A549 (cell line): ENCODE data around the gene RABL2B. TPM values are rescaled to one million over a fixed set of nuclear protein-coding genes. Genes with fewer than 3 reads are reported as not detected.

Experiments used
- ATAC-seq, 2 experiments: fragments of 200-7000 bp in 1 of 2; fragments of >200 bp in 1 of 2; cut with Nextera tagmentation in 1 of 2; cut with Tn5 transposase in 1 of 2; 3 replicates each; pipeline versions ENCODE4 v1.8.0 to v1.9.1; 2018 to 2020; ENCODE audit warnings: mild to moderate bottlenecking in 1 of 2, moderate library complexity in 1 of 2
- CTCF ChIA-PET: fragments of 300-600 bp; sonication (Branson Sonifier 250); formaldehyde crosslinking; extraction: SDS; loops from one replicate; lab custom pipeline; 2021; ENCODE audit warnings: antibody characterized with exemption, inconsistent platforms; lab: Yijun Ruan, JAX
- POLR2A ChIA-PET: fragments of 350-600 bp; formaldehyde crosslinking; extraction: SDS; loops from one replicate; lab custom pipeline; 2021; ENCODE audit warnings: antibody characterized with exemption, inconsistent platforms; lab: Yijun Ruan, JAX
- DNase-seq, 2 experiments: peaks; one replicate each; pipeline versions ENCODE4 v3.0.0 to v3.0.0-alpha.2; 2011 to 2016; ENCODE audit warnings: low read depth in 1 of 2, low spot score in 1 of 2
- FAIRE-seq: peaks from 2 replicates; lab custom pipeline; 2011; peaks lifted over from hg19 to GRCh38; lab: Jason Lieb, UNC
- H3K27ac ChIP-seq, 2 experiments: fragments of >200 bp; sonication (Bioruptor Twin); formaldehyde crosslinking; 3 replicates each; pipeline ENCODE4 v1.5.1; 2016 to 2017
- H3K4me1 ChIP-seq: fragments of >200 bp; sonication (Bioruptor Twin); formaldehyde crosslinking; 3 replicates; pipeline ENCODE4 v1.6.1; 2016
- H3K4me2 ChIP-seq: fragments of >200 bp; sonication (Bioruptor Twin); formaldehyde crosslinking; 3 replicates; pipeline ENCODE4 v1.6.1; 2016
- H3K4me3 ChIP-seq: fragments of >200 bp; sonication (Bioruptor Twin); formaldehyde crosslinking; 3 replicates; pipeline ENCODE4 v1.5.1; 2016
- H3K9me3 ChIP-seq: fragments of >200 bp; sonication (Bioruptor Twin); formaldehyde crosslinking; 3 replicates; pipeline ENCODE4 v1.6.1; 2016
- CBX2 ChIP-seq: fragments of 200-600 bp; sonication (generic); IDR thresholded peaks from 2 replicates; pipeline ENCODE4 v1.6.1; 2016; ENCODE audit warnings: low read depth, mild to moderate bottlenecking, borderline replicate concordance
- CEBPB ChIP-seq, 2 experiments: fragments of >200 bp in 1 of 2; sonication (Bioruptor Twin) in 1 of 2; formaldehyde crosslinking in 1 of 2; IDR thresholded peaks; 2 replicates each; pipeline ENCODE4 v1.6.1; 2012 to 2016
- CTCF ChIP-seq: fragments of >200 bp; sonication (Bioruptor Twin); formaldehyde crosslinking; IDR thresholded peaks from 3 replicates; pipeline ENCODE4 v1.5.1; 2016
- HDAC2 ChIP-seq: fragments of 200-600 bp; sonication (generic); IDR thresholded peaks from 2 replicates; pipeline ENCODE4 v1.6.1; 2016
- KDM1A ChIP-seq: fragments of 200-600 bp; sonication (generic); IDR thresholded peaks from 2 replicates; pipeline ENCODE4 v1.6.1; 2016; ENCODE audit warnings: low read depth, mild to moderate bottlenecking
- KDM5A ChIP-seq: fragments of 200-600 bp; sonication (generic); IDR thresholded peaks from 2 replicates; pipeline ENCODE4 v1.6.1; 2016; ENCODE audit warnings: antibody characterized with exemption, mild to moderate bottlenecking
- NFE2L2 ChIP-seq: fragments of 150-350 bp; conservative IDR thresholded peaks from 2 replicates; pipeline ENCODE4 v1.6.1; 2014; ENCODE audit warnings: low read length
- NR3C1 ChIP-seq: fragments of >200 bp; sonication (Bioruptor Twin); formaldehyde crosslinking; IDR thresholded peaks from 3 replicates; pipeline ENCODE4 v1.6.1; 2017
- PHF8 ChIP-seq: fragments of 200-600 bp; sonication (generic); IDR thresholded peaks from 2 replicates; pipeline ENCODE4 v1.6.1; 2016; ENCODE audit warnings: low read depth, mild to moderate bottlenecking, antibody characterized with exemption, moderate library complexity, borderline replicate concordance
- POLR2AphosphoS2 ChIP-seq: conservative IDR thresholded peaks from 2 replicates; pipeline ENCODE4 v1.6.1; 2012; ENCODE audit warnings: low read length, improper control_type of control experiment, inconsistent platforms
- RAD21 ChIP-seq, 2 experiments: fragments of >200 bp in 1 of 2; sonication (Bioruptor Twin) in 1 of 2; formaldehyde crosslinking in 1 of 2; IDR thresholded peaks in 1 of 2; conservative IDR thresholded peaks in 1 of 2; 2 replicates in 1 of 2; 3 replicates in 1 of 2; pipeline ENCODE4 v1.6.1; 2012 to 2018; ENCODE audit warnings: inconsistent platforms in 1 of 2
- RFX5 ChIP-seq: fragments of 450-650 bp; IDR thresholded peaks from 2 replicates; pipeline ENCODE4 v1.7.1; 2014; ENCODE audit warnings: antibody characterized with exemption, mild to moderate bottlenecking, moderate library complexity
- SREBF2 ChIP-seq: fragments of 450-650 bp; IDR thresholded peaks from 2 replicates; pipeline ENCODE4 v1.6.1; 2014; ENCODE audit warnings: mild to moderate bottlenecking, moderate library complexity
- WGBS: methylation state at CpG from one replicate; pipeline ENCODE4 v1.1.6; 2017; ENCODE audit errors: missing lambda C conversion rate; 5-methylcytosine and 5-hydroxymethylcytosine counted together
- polyA plus RNA-seq, 4 experiments: library from polyadenylated mRNA; depleted of rRNA in 3 of 4; stranded (reverse); fragments of >200 nt; fragmentation: RNase III in 1 of 4; extraction: RNeasy Plus Mini Kit Qiagen cat#74134 plus additional on column Dnase treatment in 1 of 4; gene quantifications; 2 replicates in 3 of 4; 3 replicates in 1 of 4; pipeline ENCODE4 v1.2.3, GENCODE V29; 2011 to 2017
- TF ChIP-seq, protein P1 (sequence below): fragments of 250-450 bp; sonication (Bioruptor Pico); IDR thresholded peaks from 2 replicates; pipeline ENCODE4 v1.5.0; 2021; ENCODE audit warnings: mild to moderate bottlenecking, moderate library complexity, borderline replicate concordance

The RABL2B gene
- polyA plus RNA-seq, 2 of the 4 experiments (the other 2 are of a cell fraction): 22.1 to 32.6 TPM

DNA sequence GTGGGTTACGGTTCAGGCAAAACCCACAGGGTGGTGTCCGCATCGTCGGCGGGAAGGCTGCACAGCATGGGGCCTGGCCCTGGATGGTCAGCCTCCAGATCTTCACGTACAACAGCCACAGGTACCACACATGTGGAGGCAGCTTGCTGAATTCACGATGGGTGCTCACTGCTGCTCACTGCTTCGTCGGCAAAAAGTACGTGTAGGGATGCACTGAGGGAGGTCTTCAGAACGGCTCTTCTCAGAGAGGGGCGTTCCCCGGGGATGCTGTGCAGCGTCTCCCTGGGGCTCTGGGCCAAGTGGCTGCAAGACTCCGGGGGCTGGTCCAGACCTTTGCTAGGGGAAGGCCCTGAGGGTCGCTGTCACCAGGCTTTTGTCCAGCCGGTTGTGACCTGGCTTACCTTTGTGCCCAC lies 44.2 kb downstream of the RABL2B start:
- H3K4me1 ChIP-seq: no peaks in the 10 kb centered on the region
- DNase-seq: no peak
- ChIA-PET CTCF (no interaction called here), POLR2A (no interaction called here)
- ATAC-seq: no peak; a peak in 1 of 6 replicates
- no peak for TF ChIP-seq PHF8
- no peak for TF ChIP-seq POLR2AphosphoS2
- TF ChIP-seq NFE2L2: no peak
- no peak for TF ChIP-seq KDM1A
- TF ChIP-seq NR3C1: no peak
- TF ChIP-seq CBX2: no peak
- no peaks in the 10 kb centered on the region for H3K9me3 ChIP-seq
- no peak overlapping the region for H3K27ac ChIP-seq
- H3K4me3 ChIP-seq: no peak overlapping the region
- WGBS: 35% methylated on average over 5 of the region's 17 CpGs
- no peak overlapping the region for H3K4me2 ChIP-seq
- FAIRE-seq: no peak

DNA sequence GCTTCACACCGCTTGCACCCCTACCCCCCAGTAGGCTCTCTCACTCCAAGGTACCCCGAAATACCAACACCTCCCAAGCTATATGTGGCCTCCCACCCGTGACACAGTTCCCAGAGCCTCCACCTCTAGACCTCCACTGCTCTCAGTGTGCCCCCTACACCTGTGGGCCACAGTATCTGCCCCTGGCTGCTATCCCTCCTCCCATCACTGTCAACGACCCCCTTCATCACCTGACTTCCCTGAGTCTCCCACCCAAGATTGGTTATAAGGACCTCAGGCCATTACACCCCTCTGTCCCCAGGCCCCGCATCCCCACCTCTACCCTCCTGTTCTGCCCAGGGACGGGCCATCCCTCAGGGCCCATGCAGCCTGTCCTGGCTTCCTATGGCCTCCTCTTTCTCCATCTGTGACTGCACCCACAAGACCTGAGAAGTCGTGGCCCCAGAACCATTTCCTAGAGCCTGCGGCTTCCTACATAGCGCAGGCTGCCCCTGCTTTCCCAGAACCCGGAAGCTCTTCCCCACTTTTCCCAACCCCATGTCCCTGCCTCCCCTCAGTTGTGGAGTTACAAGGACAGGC lies 44.7 kb downstream of the RABL2B start:
- Histone ChIP-seq H3K4me3 (no peak overlapping the region), H3K4me2 (no peak overlapping the region), H3K27ac (no peak overlapping the region), H3K9me3 (no peaks in the 10 kb centered on the region), H3K4me1 (no peaks in the 10 kb centered on the region)
- ATAC-seq (no peak), FAIRE-seq (no peak), DNase-seq (no peak)
- 50% methylated on average over 8 of the region's 10 CpGs for WGBS
- ChIA-PET CTCF (no interaction called here), POLR2A (no interaction called here)
- TF ChIP-seq SREBF2: no peak
- TF ChIP-seq RAD21 (conservative IDR thresholded peaks at IDR 0.05 in 1 of 2, IDR thresholded peaks at IDR 0.05 in 1 of 2): no peak
- no peak for TF ChIP-seq RFX5
- no peak for TF ChIP-seq CTCF
- no peak for TF ChIP-seq HDAC2
- no peak for TF ChIP-seq CEBPB (IDR thresholded peaks at IDR 0.05)

DNA sequence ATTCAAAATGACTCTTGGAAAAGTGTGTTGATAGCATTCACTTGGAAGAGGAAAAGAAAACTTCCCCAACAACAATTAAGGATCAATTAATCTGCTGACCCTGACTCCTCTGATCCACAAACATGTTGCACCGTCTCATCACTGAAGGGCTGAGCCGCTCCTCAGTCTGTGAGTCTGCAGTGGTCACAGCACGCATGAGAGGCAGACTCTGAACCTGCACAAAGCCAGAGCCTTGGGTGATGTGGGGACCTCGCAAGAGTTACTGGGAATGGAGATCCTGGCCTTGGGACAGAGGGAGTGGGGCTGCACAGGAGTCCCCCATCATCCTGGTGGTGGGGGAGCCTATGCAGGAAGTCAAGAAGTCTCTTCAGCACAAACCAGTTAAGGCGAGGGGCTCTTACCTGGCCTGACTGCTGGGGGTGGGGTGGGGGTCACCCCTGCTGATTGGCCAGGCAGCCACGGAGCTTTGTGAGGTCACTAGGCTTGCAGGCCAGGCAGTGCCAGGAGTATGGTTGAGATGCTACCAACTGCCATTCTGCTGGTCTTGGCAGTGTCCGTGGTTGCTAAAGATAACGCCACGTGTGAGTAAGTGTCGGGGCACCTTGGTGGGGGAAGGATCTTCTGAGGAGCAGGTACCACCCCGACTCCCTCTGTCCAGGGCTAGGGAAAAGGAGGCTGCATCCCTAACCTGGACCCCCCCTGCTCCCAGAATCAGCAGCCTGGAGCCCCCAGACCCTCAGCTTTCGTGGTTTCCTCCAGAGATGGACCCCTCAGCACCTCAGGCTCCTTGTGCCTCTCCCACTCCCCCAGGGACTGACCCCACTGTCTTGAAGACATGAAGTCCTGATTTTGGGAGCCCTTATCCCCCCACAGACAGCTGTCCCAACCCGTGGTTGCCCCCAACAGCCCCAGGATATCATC lies 45.4 kb downstream of the RABL2B start, which contains the start of gene ACR:
Gene ACR, plus strand, starts transcription at position 477 of the 921 bp plus-strand sequence. Its CDS starts 32 bp downstream, at position 509.
- H3K4me1 ChIP-seq: no peaks in the 10 kb centered on the region
- H3K4me3 ChIP-seq: no peak within 1 kb of the TSS
- no peak for DNase-seq
- WGBS: 68% methylated on average over 10 of the region's 13 CpGs
- H3K27ac ChIP-seq: no peak within 1 kb of the TSS
- H3K4me2 ChIP-seq: no peak within 1 kb of the TSS
- ATAC-seq: no peak
- CTCF ChIA-PET: no interaction called here
- POLR2A ChIA-PET: no interaction called here
- no peaks in the 10 kb centered on the region for H3K9me3 ChIP-seq
- no peak for FAIRE-seq
- TF ChIP-seq, protein P1, sequence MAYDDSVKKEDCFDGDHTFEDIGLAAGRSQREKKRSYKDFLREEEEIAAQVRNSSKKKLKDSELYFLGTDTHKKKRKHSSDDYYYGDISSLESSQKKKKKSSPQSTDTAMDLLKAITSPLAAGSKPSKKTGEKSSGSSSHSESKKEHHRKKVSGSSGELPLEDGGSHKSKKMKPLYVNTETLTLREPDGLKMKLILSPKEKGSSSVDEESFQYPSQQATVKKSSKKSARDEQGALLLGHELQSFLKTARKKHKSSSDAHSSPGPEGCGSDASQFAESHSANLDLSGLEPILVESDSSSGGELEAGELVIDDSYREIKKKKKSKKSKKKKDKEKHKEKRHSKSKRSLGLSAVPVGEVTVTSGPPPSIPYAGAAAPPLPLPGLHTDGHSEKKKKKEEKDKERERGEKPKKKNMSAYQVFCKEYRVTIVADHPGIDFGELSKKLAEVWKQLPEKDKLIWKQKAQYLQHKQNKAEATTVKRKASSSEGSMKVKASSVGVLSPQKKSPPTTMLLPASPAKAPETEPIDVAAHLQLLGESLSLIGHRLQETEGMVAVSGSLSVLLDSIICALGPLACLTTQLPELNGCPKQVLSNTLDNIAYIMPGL (CRISPR knock-in tag): no peak
- TF ChIP-seq NFE2L2: no peak

- no peak for TF ChIP-seq KDM5A
- no peak overlapping the region for H3K27ac ChIP-seq
- no peak for DNase-seq
- ChIA-PET CTCF (no interaction called here), POLR2A (no interaction called here)
- WGBS: 67% methylated on average over 6 of the region's 6 CpGs
- no peaks in the 10 kb centered on the region for H3K9me3 ChIP-seq
- FAIRE-seq: no peak
- no peaks in the 10 kb centered on the region for H3K4me1 ChIP-seq
- H3K4me3 ChIP-seq: no peak overlapping the region
- H3K4me2 ChIP-seq: no peak overlapping the region
- no peak for ATAC-seq
Measured at GRCh38 chr22:50735739-50736030, 47.8 kb downstream of the RABL2B start.
